Tibial nerve (tissue), 4 donors: ENCODE results near the gene BMERB1. TPM values are rescaled to one million over a fixed set of nuclear protein-coding genes. Genes with fewer than 3 reads are reported as not detected.

Source experiments
- DNase-seq, 2 donors: peaks; one replicate each; pipeline ENCODE4 v3.0.0-alpha.2; 2019; ENCODE audit warnings: low spot score in 2 of 2
- H3K27ac ChIP-seq, 4 donors: fragments of 200-600 bp; sonication (generic) in 3 of 4; one replicate each; pipeline ENCODE4 v1.5.1; 2017 to 2019; ENCODE audit warnings: mild to moderate bottlenecking in 1 of 4
- H3K27me3 ChIP-seq, 2 donors: fragments of 200-600 bp; sonication (generic) in 1 of 2; one replicate each; pipeline versions ENCODE4 v1.5.1 to v1.6.0; 2017 to 2019
- H3K36me3 ChIP-seq, 3 donors: fragments of 200-600 bp; sonication (generic); one replicate each; pipeline ENCODE4 v1.5.1; 2018 to 2019
- H3K4me1 ChIP-seq, 4 donors: fragments of 200-600 bp; sonication (generic) in 3 of 4; one replicate each; pipeline ENCODE4 v1.5.1; 2017 to 2019
- H3K4me3 ChIP-seq, 4 donors: fragments of 200-600 bp; sonication (generic) in 3 of 4; one replicate each; pipeline ENCODE4 v1.5.1; 2017 to 2019; ENCODE audit warnings: mild to moderate bottlenecking in 1 of 4, moderate library complexity in 1 of 4
- H3K9me3 ChIP-seq, 4 donors: fragments of 200-600 bp; sonication (generic) in 3 of 4; one replicate each; pipeline ENCODE4 v1.5.1; 2017 to 2019
- EP300 ChIP-seq, 2 donors: sonication (generic); formaldehyde crosslinking; IDR thresholded peaks; one replicate each; pipeline ENCODE4 v1.6.1; 2017; ENCODE audit warnings: antibody characterized with exemption in 2 of 2, mild to moderate bottlenecking in 1 of 2
- POLR2A ChIP-seq, 2 donors: fragments of 450-650 bp; IDR thresholded peaks; one replicate each; pipeline ENCODE4 v1.6.1; 2017; ENCODE audit warnings: antibody characterized with exemption in 2 of 2, mild to moderate bottlenecking in 2 of 2, moderate library complexity in 2 of 2
- WGBS, 2 donors: methylation state at CpG; one replicate each; pipeline ENCODE4 v1.1.5; 2018; 5-methylcytosine and 5-hydroxymethylcytosine counted together
- total RNA-seq, 4 donors: library from RNA; depleted of rRNA; stranded (reverse); fragments of >200 nt; gene quantifications; one replicate each; pipeline ENCODE4 v1.1.0, GENCODE V29; 2016
- TF ChIP-seq, protein P1 (sequence below), 5 experiments: fragments of 200-600 bp in 3 of 5; fragments of 450-650 bp in 2 of 5; sonication (generic) in 3 of 5; IDR thresholded peaks; one replicate each; pipeline ENCODE4 v1.5.1; 2016 to 2019; ENCODE audit warnings: antibody characterized with exemption in 5 of 5, mild to moderate bottlenecking in 3 of 5, moderate library complexity in 2 of 5

Gene BMERB1
- total RNA-seq, 4 donors from 2014 or later = 42.9 to 85.9 (median 54.8) TPM

- no peak for TF ChIP-seq EP300 (IDR thresholded peaks at IDR 0.05)
- no peaks in the 10 kb centered on the region for H3K9me3 ChIP-seq
- no peak for DNase-seq
- H3K4me1 ChIP-seq = peaks cover 0 to 2% (median 0%) of the 10 kb centered on the region in 4 donors
- H3K36me3 ChIP-seq = peaks cover 0 to 22% (median 0%) of the 10 kb centered on the region in 3 donors
- no peak overlapping the region for H3K27ac ChIP-seq
- no peak overlapping the region for H3K4me3 ChIP-seq
- 93 to 94% methylated on average over 11 of the region's 11 CpGs for WGBS, 2 donors
- H3K27me3 ChIP-seq = no peaks in the 10 kb centered on the region
Measured at GRCh38 chr16:15513156-15513555, 78.8 kb downstream of the BMERB1 start.

DNA sequence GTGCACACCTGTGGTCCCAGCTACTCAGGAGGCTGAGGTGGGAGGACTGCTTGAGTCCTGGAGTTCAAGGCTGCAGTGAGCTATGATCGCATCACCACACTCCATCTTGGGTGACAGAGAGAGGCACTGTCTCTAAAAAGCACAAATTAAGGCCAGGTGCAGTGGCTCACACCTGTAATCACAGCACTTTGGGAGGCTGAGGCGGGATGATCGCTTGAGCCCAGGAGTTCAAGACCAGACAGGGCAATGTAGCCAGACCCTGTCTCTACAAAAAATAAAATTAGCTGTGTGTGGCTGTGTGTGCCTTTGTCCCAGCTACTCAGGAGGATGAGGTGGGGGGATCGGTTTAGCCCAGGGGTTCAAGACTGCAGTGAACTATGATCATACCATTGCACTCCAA, 81.6 kb downstream of the BMERB1 start:
- Histone ChIP-seq H3K27me3 (no peaks in the 10 kb centered on the region), H3K4me3 (no peak overlapping the region), H3K9me3 (no peaks in the 10 kb centered on the region), H3K36me3 (peaks cover 0 to 22% (median 0%) of the 10 kb centered on the region in 3 donors), H3K27ac (no peak overlapping the region), H3K4me1 (peaks cover 0 to 21% (median under 1%) of the 10 kb centered on the region in 4 donors)
- no peak for DNase-seq
- 97 to 100% methylated on average over 4 of the region's 4 CpGs for WGBS, 2 donors
- TF ChIP-seq, protein P1, sequence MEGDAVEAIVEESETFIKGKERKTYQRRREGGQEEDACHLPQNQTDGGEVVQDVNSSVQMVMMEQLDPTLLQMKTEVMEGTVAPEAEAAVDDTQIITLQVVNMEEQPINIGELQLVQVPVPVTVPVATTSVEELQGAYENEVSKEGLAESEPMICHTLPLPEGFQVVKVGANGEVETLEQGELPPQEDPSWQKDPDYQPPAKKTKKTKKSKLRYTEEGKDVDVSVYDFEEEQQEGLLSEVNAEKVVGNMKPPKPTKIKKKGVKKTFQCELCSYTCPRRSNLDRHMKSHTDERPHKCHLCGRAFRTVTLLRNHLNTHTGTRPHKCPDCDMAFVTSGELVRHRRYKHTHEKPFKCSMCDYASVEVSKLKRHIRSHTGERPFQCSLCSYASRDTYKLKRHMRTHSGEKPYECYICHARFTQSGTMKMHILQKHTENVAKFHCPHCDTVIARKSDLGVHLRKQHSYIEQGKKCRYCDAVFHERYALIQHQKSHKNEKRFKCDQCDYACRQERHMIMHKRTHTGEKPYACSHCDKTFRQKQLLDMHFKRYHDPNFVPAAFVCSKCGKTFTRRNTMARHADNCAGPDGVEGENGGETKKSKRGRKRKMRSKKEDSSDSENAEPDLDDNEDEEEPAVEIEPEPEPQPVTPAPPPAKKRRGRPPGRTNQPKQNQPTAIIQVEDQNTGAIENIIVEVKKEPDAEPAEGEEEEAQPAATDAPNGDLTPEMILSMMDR (IDR thresholded peaks at IDR 0.05) = no peak
- TF ChIP-seq EP300 (IDR thresholded peaks at IDR 0.05) (no peak), POLR2A (IDR thresholded peaks at IDR 0.05) (no peak)

- peaks cover 0 to 27% (median 3%) of the 10 kb centered on the region in 4 donors for H3K4me1 ChIP-seq
- no peak for DNase-seq
- H3K36me3 ChIP-seq = peaks cover 0 to 22% (median 0%) of the 10 kb centered on the region in 3 donors
- H3K9me3 ChIP-seq = no peaks in the 10 kb centered on the region
- TF ChIP-seq EP300 (IDR thresholded peaks at IDR 0.05) (no peak), POLR2A (IDR thresholded peaks at IDR 0.05) (no peak)
- TF ChIP-seq, protein P1 (IDR thresholded peaks at IDR 0.05) = no peak
- H3K4me3 ChIP-seq = no peak overlapping the region
- no peaks in the 10 kb centered on the region for H3K27me3 ChIP-seq
- WGBS, 2 donors = 92% methylated on average over 5 of the region's 5 CpGs
- no peak overlapping the region for H3K27ac ChIP-seq
Measured at GRCh38 chr16:15516609-15517008, 82.2 kb downstream of the BMERB1 start.

DNA sequence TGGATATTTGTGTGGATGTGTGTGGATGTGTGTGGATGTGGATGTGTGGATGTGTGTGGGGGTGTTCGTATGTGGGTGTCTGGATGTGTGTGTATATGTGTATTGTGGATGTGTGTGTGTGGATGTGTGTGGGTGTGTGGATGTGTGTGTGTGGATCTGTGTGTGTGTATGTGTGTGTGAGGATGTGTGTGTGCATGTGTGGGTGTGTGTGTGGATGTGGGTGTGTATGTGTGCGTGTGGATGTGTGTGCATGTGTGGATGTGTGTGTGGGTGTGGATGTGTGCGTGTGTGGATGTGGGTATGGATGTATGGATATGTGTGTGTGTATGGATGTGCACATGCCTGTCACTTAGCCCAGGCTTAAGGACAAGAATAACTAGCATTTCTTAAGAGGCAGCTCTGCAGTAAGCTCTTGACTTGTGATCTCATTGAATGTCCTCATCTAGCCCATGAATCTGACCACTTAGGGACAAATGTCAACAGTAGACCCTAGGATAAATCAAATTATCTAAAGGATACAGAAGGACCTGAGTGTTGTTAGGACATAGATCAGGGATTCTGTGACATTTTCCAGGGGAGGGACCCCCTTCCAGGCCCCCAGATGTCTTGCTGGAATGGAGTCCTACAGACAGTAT, 83.5 kb downstream of the BMERB1 start:
- H3K9me3 ChIP-seq = no peaks in the 10 kb centered on the region
- peaks cover 0 to 22% (median 0%) of the 10 kb centered on the region in 3 donors for H3K36me3 ChIP-seq
- no peak overlapping the region for H3K27ac ChIP-seq
- H3K4me1 ChIP-seq = peaks cover 0 to 40% (median 8%) of the 10 kb centered on the region in 4 donors
- 80 to 94% methylated on average over 3 of the region's 3 CpGs for WGBS, 2 donors
- no peaks in the 10 kb centered on the region for H3K27me3 ChIP-seq
- TF ChIP-seq, protein P1 (IDR thresholded peaks at IDR 0.05) = no peak
- TF ChIP-seq EP300 (IDR thresholded peaks at IDR 0.05) (no peak), POLR2A (IDR thresholded peaks at IDR 0.05) (no peak)
- no peak overlapping the region for H3K4me3 ChIP-seq
- no peak for DNase-seq

DNA sequence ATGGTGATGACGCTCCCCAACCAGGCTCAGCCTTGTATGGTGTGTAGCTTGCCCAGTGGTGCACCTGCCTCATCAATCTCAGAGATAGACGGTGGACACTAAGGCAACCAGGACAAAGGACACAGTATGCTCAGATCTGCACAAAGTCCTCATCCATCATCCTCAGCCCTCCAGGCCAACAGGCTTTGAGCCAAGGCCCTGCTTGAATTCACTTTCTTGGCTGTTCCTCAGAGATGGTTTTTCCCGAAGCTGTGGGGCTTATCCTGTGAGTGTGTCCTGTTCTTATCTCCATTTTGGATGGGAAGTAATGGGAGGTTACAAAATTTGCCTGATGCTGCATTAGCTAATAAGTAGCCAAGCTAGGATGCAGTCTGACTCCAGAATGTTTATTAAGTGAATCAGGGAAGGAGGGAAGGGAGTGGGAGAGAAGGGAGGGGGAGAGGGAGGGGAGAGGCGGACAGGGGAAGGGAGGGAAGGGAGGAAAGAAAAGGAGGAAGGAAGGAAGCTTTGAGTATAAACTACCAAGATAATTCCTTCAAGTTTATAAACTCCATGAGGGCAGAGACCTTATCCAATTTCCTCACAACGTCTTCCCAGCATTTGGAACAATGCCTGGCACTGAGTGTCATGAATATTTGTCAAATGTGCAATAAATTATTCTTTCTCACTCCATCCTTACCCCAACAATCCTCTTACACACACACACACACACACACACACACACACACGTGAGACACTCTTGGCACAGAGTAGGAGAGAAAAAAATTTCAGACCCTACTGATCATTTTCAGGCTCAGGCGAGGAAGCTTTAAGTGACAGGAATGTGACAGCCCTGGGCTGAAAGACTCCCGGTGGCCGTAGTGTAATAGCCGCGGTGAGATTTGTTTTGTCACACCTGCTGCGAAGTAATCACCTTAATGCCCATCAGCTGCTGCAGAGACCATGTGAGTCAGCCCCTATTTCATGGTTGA, 84.3 kb downstream of the BMERB1 start:
- no peak overlapping the region for H3K4me3 ChIP-seq
- TF ChIP-seq EP300 (IDR thresholded peaks at IDR 0.05) (no peak), POLR2A (IDR thresholded peaks at IDR 0.05) (no peak)
- TF ChIP-seq, protein P1 (IDR thresholded peaks at IDR 0.05) = no peak
- peaks cover 0 to 22% (median 0%) of the 10 kb centered on the region in 3 donors for H3K36me3 ChIP-seq
- no peak overlapping the region for H3K27ac ChIP-seq
- H3K9me3 ChIP-seq = no peaks in the 10 kb centered on the region
- H3K4me1 ChIP-seq = peaks cover 0 to 44% (median 8%) of the 10 kb centered on the region in 4 donors
- whole genome bisulfite sequencing, 2 donors = 52 to 59% methylated on average over 12 of the region's 12 CpGs
- DNase-seq = peak in 1 of 2 donors; percentile 22
- no peaks in the 10 kb centered on the region for H3K27me3 ChIP-seq
